ENCODE data around the gene BABAM2.

DNA sequence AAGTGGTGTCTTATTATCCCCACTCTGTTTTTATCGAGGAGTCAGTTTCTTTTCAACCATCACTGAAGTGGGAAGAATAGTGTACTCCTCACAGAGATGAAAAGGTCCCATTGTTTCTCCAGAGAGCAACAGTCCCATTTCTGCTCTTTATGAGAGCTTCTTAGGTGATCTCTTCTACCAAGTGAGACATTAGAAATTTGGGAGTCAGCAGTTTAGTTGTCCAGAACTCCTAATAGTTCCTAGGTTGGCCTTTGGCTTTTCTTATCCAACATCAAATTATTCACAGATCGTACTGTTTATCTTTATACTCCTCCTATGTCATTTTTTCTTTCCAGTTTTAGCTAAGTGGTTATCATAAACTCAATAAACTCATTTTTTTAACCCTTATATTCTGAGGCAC is 213.1 kb downstream of the BABAM2 start:
- TF ChIP-seq POLR2AphosphoS5 (IDR thresholded peaks at IDR 0.05) (no peak), EP300 (IDR thresholded peaks at IDR 0.05) (no peak), POLR2A (IDR thresholded peaks at IDR 0.05) (no peak)
- TF ChIP-seq, protein P1, sequence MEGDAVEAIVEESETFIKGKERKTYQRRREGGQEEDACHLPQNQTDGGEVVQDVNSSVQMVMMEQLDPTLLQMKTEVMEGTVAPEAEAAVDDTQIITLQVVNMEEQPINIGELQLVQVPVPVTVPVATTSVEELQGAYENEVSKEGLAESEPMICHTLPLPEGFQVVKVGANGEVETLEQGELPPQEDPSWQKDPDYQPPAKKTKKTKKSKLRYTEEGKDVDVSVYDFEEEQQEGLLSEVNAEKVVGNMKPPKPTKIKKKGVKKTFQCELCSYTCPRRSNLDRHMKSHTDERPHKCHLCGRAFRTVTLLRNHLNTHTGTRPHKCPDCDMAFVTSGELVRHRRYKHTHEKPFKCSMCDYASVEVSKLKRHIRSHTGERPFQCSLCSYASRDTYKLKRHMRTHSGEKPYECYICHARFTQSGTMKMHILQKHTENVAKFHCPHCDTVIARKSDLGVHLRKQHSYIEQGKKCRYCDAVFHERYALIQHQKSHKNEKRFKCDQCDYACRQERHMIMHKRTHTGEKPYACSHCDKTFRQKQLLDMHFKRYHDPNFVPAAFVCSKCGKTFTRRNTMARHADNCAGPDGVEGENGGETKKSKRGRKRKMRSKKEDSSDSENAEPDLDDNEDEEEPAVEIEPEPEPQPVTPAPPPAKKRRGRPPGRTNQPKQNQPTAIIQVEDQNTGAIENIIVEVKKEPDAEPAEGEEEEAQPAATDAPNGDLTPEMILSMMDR (IDR thresholded peaks at IDR 0.05): no peak

Data from sigmoid colon (tissue), 4 donors.